H9 (cell line): Measurements from ENCODE around the gene FILIP1. TPM values are rescaled to one million over a fixed set of nuclear protein-coding genes. Genes with fewer than 3 reads are reported as not detected.

Experiments used
- DNase-seq: peaks from one replicate; pipeline ENCODE4 v3.0.0-alpha.2; 2017
- H2AFZ ChIP-seq: one replicate; pipeline ENCODE4 v1.6.1; 2013; ENCODE audit warnings: mild to moderate bottlenecking, low read length, control low read depth, moderate library complexity
- H2AK5ac ChIP-seq: 2 replicates; pipeline ENCODE4 v1.6.1; 2013; ENCODE audit warnings: low read length, control low read depth, mixed read lengths; ENCODE audit not compliant: insufficient read length
- H2BK120ac ChIP-seq: one replicate; pipeline ENCODE4 v1.6.1; 2013; ENCODE audit warnings: low read depth, mild to moderate bottlenecking, low read length, control low read depth, inconsistent platforms; ENCODE audit not compliant: poor library complexity, severe bottlenecking
- H2BK12ac ChIP-seq: 2 replicates; pipeline ENCODE4 v1.6.1; 2013; ENCODE audit warnings: low read length, control low read depth, mixed read lengths, low read depth; ENCODE audit not compliant: insufficient read length
- H2BK15ac ChIP-seq: 2 replicates; pipeline ENCODE4 v1.6.1; 2013; ENCODE audit warnings: low read depth, low read length, control low read depth
- H2BK20ac ChIP-seq: one replicate; pipeline ENCODE4 v1.6.1; 2013; ENCODE audit warnings: low read depth, mild to moderate bottlenecking, low read length, control low read depth, inconsistent platforms; ENCODE audit not compliant: poor library complexity, severe bottlenecking
- H2BK5ac ChIP-seq: 2 replicates; pipeline ENCODE4 v1.6.1; 2013; ENCODE audit warnings: low read length, control low read depth, mixed read lengths; ENCODE audit not compliant: insufficient read length
- H3K14ac ChIP-seq: 2 replicates; pipeline ENCODE4 v1.6.1; 2013; ENCODE audit warnings: low read length, control low read depth; ENCODE audit not compliant: insufficient read depth
- H3K18ac ChIP-seq: 2 replicates; pipeline ENCODE4 v1.6.1; 2013; ENCODE audit warnings: low read depth, mild to moderate bottlenecking, mixed read lengths, low read length, control low read depth; ENCODE audit not compliant: insufficient read length
- H3K23ac ChIP-seq: 2 replicates; pipeline ENCODE4 v1.6.1; 2013; ENCODE audit warnings: low read length, control low read depth, mixed read lengths, low read depth; ENCODE audit not compliant: insufficient read length
- H3K23me2 ChIP-seq: 2 replicates; pipeline ENCODE4 v1.6.1; 2013; ENCODE audit warnings: low read depth, mild to moderate bottlenecking, mixed read lengths, low read length, control low read depth; ENCODE audit not compliant: insufficient read length, poor library complexity, severe bottlenecking
- H3K27ac ChIP-seq: 2 replicates; pipeline ENCODE4 v1.5.1; 2013; ENCODE audit warnings: low read length, control low read depth, mixed read lengths, low read depth; ENCODE audit not compliant: insufficient read length
- H3K27me3 ChIP-seq: 2 replicates; pipeline ENCODE4 v1.6.1; 2013; ENCODE audit warnings: low read length, control low read depth, inconsistent platforms; ENCODE audit not compliant: insufficient read depth
- H3K4ac ChIP-seq: 2 replicates; pipeline ENCODE4 v1.6.1; 2013; ENCODE audit warnings: low read depth, mild to moderate bottlenecking, control low read depth, inconsistent platforms, low read length, moderate library complexity
- H3K4me1 ChIP-seq: 2 replicates; pipeline ENCODE4 v1.6.1; 2013; ENCODE audit warnings: low read length, control low read depth, inconsistent platforms; ENCODE audit not compliant: insufficient read depth
- H3K4me2 ChIP-seq: 2 replicates; pipeline ENCODE4 v1.6.1; 2013; ENCODE audit warnings: low read length, control low read depth, mixed read lengths; ENCODE audit not compliant: insufficient read length, insufficient read depth
- H3K56ac ChIP-seq: 2 replicates; pipeline ENCODE4 v1.6.1; 2013; ENCODE audit warnings: low read depth, mild to moderate bottlenecking, mixed read lengths, low read length, control low read depth; ENCODE audit not compliant: insufficient read length
- H3K79me1 ChIP-seq: 2 replicates; pipeline ENCODE4 v1.6.1; 2013; ENCODE audit warnings: low read depth, mild to moderate bottlenecking, moderate library complexity, low read length, control low read depth, inconsistent platforms; ENCODE audit not compliant: insufficient read depth, poor library complexity, severe bottlenecking
- H3K79me2 ChIP-seq: 2 replicates; pipeline ENCODE4 v1.6.1; 2013; ENCODE audit warnings: low read length, control low read depth, inconsistent platforms; ENCODE audit not compliant: insufficient read depth
- H3K9ac ChIP-seq: 2 replicates; pipeline ENCODE4 v1.6.1; 2013; ENCODE audit warnings: low read length, control low read depth, mixed read lengths; ENCODE audit not compliant: insufficient read length; ENCODE audit errors: extremely low read depth
- H3K9me3 ChIP-seq: one replicate; pipeline ENCODE4 v1.6.1; 2013; ENCODE audit warnings: low read depth, low read length, inconsistent platforms; ENCODE audit not compliant: control insufficient read depth
- H3T11ph ChIP-seq: one replicate; pipeline ENCODE4 v1.6.1; 2013; ENCODE audit warnings: mild to moderate bottlenecking, low read length, control low read depth, inconsistent platforms
- H4K20me1 ChIP-seq: one replicate; pipeline ENCODE4 v1.6.1; 2013; ENCODE audit not compliant: control insufficient read depth, insufficient read length, insufficient read depth
- H4K5ac ChIP-seq: 2 replicates; pipeline ENCODE4 v1.6.1; 2013; ENCODE audit warnings: low read depth, mild to moderate bottlenecking, mixed read lengths, low read length, control low read depth; ENCODE audit not compliant: insufficient read length
- H4K8ac ChIP-seq: replicated peaks from 2 replicates; pipeline ENCODE4 v1.6.1; 2013; ENCODE audit warnings: low read length, control low read depth, mixed read lengths, low read depth; ENCODE audit not compliant: insufficient read length
- H4K91ac ChIP-seq: 2 replicates; pipeline ENCODE4 v1.6.1; 2013; ENCODE audit warnings: low read depth, mild to moderate bottlenecking, moderate library complexity, mixed read lengths, low read length, control low read depth; ENCODE audit not compliant: insufficient read length
- H3K27ac Mint-ChIP-seq, 3 experiments: 2 replicates in 2 of 3; 3 replicates in 1 of 3; pipeline ENCODE4 v1.8.0; 2020 to 2021; ENCODE audit warnings: mixed read lengths in 3 of 3, mild to moderate bottlenecking in 1 of 3, moderate library complexity in 1 of 3
- H3K27me3 Mint-ChIP-seq: 2 replicates; pipeline ENCODE4 v1.8.0; 2021; ENCODE audit warnings: low read depth, mild to moderate bottlenecking, moderate library complexity, mixed read lengths
- H3K36me3 Mint-ChIP-seq, 3 experiments: 2 replicates in 2 of 3; 3 replicates in 1 of 3; pipeline ENCODE4 v1.8.0; 2020 to 2021; ENCODE audit warnings: low read depth in 3 of 3, mixed read lengths in 3 of 3; ENCODE audit not compliant: insufficient read depth in 1 of 3
- H3K4me1 Mint-ChIP-seq, 2 experiments: 2 replicates each; pipeline ENCODE4 v1.8.0; 2020; ENCODE audit warnings: mixed read lengths in 2 of 2
- H3K4me3 Mint-ChIP-seq, 2 experiments: 2 replicates in 1 of 2; 3 replicates in 1 of 2; pipeline ENCODE4 v1.8.0; 2020 to 2021; ENCODE audit warnings: mild to moderate bottlenecking in 2 of 2, mixed read lengths in 2 of 2, moderate library complexity in 1 of 2
- H3K9me3 Mint-ChIP-seq, 2 experiments: 2 replicates in 1 of 2; 3 replicates in 1 of 2; pipeline ENCODE4 v1.8.0; 2020; ENCODE audit warnings: mild to moderate bottlenecking in 2 of 2, mixed read lengths in 2 of 2, moderate library complexity in 1 of 2
- WGBS: extraction: QIAGEN DNeasy Blood & Tissue Kit; methylation state at CpG from one replicate; pipeline ENCODE4 v1.1.7; 2013; ENCODE audit warnings: missing lambda C conversion rate, low lambda C conversion rate, mixed read lengths; ENCODE audit not compliant: insufficient read length; ENCODE audit errors: extremely low coverage; 5-methylcytosine and 5-hydroxymethylcytosine counted together
- total RNA-seq: library from RNA; stranded (reverse); gene quantifications from 2 replicates; pipeline ENCODE4 v1.2.1, GENCODE V29; 2021
- TF ChIP-seq, protein P1 (sequence below): fragments of 200-600 bp; sonication (generic); conservative IDR thresholded peaks from 3 replicates; pipeline ENCODE4 v1.8.0; 2021; ENCODE audit warnings: antibody characterized with exemption, mild to moderate bottlenecking

The FILIP1 gene
- total RNA-seq, 1 experiment from 2014 or later, result 10.5 TPM

DNA sequence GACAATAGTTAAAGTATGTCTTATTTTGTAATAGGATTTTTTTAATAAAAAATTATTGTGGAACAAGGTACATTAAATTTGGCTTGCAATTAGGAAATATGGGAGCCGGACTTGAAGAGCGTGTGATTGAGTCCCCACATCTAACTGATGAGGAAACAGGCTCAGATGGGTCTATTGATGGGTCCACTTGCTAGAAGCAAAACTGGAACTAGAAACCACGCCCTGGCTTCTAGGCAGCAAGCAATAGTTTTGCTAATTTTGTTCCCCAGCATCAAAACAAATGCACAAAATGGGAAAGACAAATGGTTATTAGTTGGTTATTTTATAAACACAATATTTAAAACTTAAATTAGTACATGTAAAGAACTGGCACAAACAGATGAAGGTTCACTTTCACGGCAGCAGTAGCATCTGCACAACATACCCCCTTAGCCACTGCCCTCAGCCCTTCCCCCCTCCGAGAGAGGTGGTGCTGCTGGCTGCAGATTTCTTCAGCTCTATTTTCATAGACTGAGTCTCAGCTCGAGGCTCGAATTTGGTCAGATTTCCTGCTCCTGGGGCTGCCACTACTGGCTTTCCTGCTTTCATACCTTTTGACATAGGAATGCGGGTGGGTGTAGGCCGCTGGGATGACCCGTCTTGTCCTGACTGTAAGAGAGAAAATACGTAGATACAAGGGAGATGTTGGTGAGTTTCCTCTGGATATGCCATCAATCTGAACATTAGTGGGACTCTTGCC is 185.2 kb downstream of the FILIP1 start:
- Histone ChIP-seq H4K8ac (no peak overlapping the region), H3K27me3 (no peaks in the 10 kb centered on the region), H3K79me1 (no peaks in the 10 kb centered on the region), H2AK5ac (no peak overlapping the region), H4K5ac (no peak overlapping the region), H2AFZ (no peak overlapping the region), H3K4me2 (peak overlapping the region; percentile 11), H2BK20ac (no peak overlapping the region), H3K4me1 (no peaks in the 10 kb centered on the region), H2BK12ac (no peak overlapping the region), H2BK15ac (no peak overlapping the region), H3K23ac (no peak overlapping the region), H3K9me3 (no peaks in the 10 kb centered on the region), H3K9ac (no peak overlapping the region), H4K20me1 (no peaks in the 10 kb centered on the region), H3K56ac (no peak overlapping the region), H3K79me2 (no peaks in the 10 kb centered on the region), H3K23me2 (no peaks in the 10 kb centered on the region), H3K14ac (peak overlapping the region; percentile 85; the same call in 1 of the 2 replicates), H3K4ac (no peak overlapping the region), H3K27ac (no peak overlapping the region), H2BK5ac (no peak overlapping the region), H3T11ph (no peak overlapping the region), H4K91ac (no peak overlapping the region), H2BK120ac (no peak overlapping the region), H3K18ac (no peak overlapping the region)
- no CpG with 5 or more reads among the region's 11 CpGs for WGBS
- Mint-ChIP-seq H3K9me3 (no peaks in the 10 kb centered on the region), H3K36me3 (peaks cover 0 to 8% (median 2%) of the 10 kb centered on the region in 3 experiments; a peak in 3 of 7 replicates), H3K4me3 (no peak overlapping the region), H3K4me1 (no peaks in the 10 kb centered on the region), H3K27me3 (no peaks in the 10 kb centered on the region), H3K27ac (no peak overlapping the region)
- DNase-seq, result no peak
- TF ChIP-seq, protein P1, sequence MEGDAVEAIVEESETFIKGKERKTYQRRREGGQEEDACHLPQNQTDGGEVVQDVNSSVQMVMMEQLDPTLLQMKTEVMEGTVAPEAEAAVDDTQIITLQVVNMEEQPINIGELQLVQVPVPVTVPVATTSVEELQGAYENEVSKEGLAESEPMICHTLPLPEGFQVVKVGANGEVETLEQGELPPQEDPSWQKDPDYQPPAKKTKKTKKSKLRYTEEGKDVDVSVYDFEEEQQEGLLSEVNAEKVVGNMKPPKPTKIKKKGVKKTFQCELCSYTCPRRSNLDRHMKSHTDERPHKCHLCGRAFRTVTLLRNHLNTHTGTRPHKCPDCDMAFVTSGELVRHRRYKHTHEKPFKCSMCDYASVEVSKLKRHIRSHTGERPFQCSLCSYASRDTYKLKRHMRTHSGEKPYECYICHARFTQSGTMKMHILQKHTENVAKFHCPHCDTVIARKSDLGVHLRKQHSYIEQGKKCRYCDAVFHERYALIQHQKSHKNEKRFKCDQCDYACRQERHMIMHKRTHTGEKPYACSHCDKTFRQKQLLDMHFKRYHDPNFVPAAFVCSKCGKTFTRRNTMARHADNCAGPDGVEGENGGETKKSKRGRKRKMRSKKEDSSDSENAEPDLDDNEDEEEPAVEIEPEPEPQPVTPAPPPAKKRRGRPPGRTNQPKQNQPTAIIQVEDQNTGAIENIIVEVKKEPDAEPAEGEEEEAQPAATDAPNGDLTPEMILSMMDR, result no peak
